Astrocyte of the spinal cord (primary cell): ENCODE results near the gene MCCC1.
A peak's percentile ranks its signal among the peaks of the same experiment; 100 is the strongest.

ENCODE experiments used
- DNase-seq: peaks from one replicate; pipeline ENCODE4 v3.0.0; 2011; ENCODE audit warnings: low read depth, low spot score
- H3K4me3 ChIP-seq: 2 replicates; pipeline ENCODE4 v1.5.1; 2011; ENCODE audit warnings: low read depth, mild to moderate bottlenecking, low read length, moderate library complexity
- CTCF ChIP-seq: IDR thresholded peaks from 2 replicates; pipeline ENCODE4 v1.5.1; 2012; ENCODE audit warnings: low read depth, mild to moderate bottlenecking, low read length, inconsistent platforms
- in situ Hi-C: cut with HindIII; loops from 2 replicates; pipeline ENCODE4 v1.10.0; 2017; ENCODE audit warnings: low sequenced_read_pairs

The MCCC1 gene

GRCh38 chr3:182980204-182981037 lies 118.9 kb downstream of the MCCC1 start, which contains the start of gene DCUN1D1:
Gene DCUN1D1, minus strand, starts transcription at chr3:182980538. Its CDS starts 49 bp downstream, at chr3:182980489.
- peak; percentile 84 for DNase-seq
- in situ Hi-C loops = no loop called here

DNA sequence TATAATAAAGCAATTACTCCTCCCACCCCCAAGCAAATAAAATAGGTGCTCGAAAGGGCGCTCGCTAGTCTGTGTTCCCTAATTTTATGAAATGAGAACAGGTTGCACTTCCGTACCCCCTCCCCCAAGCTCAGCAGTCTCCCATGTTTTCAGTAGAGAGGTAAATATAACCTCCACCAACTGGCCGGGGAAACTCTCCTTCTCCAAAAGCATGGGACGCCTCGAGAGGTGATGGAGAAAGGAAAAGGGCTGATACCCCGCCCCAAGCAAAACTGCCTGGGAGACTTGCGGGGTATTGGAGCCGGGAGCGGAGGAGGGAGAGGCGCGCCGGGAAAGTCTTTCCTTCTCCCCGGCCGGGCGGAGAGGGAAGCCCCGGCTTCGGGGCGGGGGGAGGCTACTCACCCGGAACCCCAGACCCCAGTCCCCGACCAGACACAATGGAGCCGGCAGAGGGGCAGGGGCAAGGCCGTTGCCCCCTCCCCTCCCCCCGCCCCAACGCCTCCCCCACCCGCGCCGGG lies 119.6 kb downstream of the MCCC1 start:
- TF ChIP-seq CTCF = no peak
- in situ Hi-C loops = no loop called here
- DNase-seq = peak; percentile 17
- H3K4me3 ChIP-seq = peak overlapping the region; percentile 88

More at GRCh38 chr3:182980204-182981037, 118.9 kb downstream of the MCCC1 start, which contains the start of gene DCUN1D1:
- no peak for TF ChIP-seq CTCF
- H3K4me3 ChIP-seq = peak within 1 kb of the TSS; percentile 88

DNA sequence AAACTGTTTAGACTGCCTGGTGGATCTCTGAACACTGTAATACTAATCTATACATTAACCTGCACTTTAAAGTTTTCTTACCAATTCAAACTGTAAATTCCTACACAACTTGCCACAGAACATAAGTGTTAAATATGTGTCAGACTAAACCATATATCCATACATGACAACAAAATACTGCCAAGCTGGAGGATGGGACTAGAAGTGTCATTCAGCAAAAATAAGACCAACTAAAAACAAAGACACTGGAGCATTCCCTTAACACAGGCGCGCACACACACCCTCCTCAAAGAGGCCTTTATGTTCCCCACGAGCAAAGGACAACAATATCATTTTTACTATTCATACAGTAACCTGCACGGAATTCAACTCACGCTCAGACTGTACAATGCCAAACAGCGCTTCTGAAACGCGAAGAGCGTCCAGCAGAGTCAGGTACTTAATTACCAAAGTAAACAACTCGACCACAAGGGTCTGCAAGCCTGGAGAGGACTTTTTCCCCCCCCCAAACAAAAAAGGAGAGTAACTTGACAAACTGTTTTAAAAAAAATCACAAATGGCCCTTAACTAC lies 120.1 kb downstream of the MCCC1 start:
- H3K4me3 ChIP-seq = peak overlapping the region; percentile 88
- no peak for DNase-seq
- no peak for TF ChIP-seq CTCF
- in situ Hi-C loops = no loop called here

DNA sequence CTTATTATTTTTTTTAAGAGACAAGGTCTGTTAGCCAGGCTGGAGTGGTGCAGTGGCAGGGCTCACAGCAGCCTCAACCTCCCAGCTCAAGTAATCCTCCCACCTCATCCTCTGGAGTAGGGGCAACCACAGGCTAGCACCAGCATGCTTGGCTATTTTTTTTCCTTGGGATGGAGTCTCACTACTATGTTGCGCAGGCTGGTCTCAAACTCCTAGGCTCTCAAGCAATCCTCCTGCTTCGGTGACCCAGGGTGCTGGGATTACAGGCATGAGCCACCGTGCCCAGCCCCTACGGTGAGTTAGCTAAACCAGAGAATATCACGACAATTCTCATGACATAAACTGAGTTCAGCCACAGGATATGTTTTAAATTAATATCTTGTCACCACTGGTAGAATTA lies 120.9 kb downstream of the MCCC1 start:
- no peak for TF ChIP-seq CTCF
- DNase-seq = no peak
- H3K4me3 ChIP-seq = no peak overlapping the region
- in situ Hi-C loops = no loop called here

DNA sequence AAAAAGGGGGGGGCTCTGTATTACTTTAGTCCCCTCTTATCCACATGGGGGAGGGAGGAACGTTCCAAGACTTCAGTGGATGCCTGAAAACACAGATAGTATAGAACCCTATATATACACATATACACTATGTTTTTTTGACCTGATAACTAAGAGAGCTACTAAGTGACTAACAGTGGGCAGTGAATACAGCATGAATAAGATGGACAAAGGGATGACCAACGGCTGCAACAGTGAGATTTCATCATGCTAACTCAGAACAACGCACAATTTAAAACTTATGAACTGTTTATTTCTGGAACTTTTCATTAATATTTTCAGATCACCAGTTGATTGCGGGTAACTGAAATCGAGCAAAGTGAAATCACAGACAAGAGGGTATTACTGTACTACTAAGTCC lies 126.2 kb downstream of the MCCC1 start:
- H3K4me3 ChIP-seq = no peak overlapping the region
- TF ChIP-seq CTCF = no peak
- no peak for DNase-seq
- in situ Hi-C loops = no loop called here

DNA sequence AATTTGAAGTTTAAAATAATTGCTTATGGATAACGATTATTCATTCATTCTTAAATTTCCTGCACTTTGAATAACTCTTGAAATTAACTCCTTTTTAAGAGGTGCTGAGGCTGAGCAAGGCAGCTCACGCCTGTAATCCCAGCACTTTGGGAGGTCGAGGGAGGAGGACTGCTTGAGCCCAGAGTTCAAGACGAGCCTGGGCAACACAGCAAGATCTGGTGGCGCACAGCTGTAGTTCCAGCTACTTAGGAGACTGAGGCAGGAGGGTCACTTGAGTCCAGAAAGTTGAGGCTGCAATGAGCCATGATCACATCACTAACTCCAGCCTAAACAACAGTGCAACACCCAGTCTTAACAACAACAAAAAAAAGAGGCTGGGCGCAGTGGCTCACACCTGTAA lies 126.9 kb downstream of the MCCC1 start:
- in situ Hi-C loops = no loop called here
- TF ChIP-seq CTCF = no peak
- no peak for DNase-seq
- H3K4me3 ChIP-seq = no peak overlapping the region
